Measurements from ENCODE around the gene MAPKBP1. TPM values are rescaled to one million over a fixed set of nuclear protein-coding genes. Genes with fewer than 3 reads are reported as not detected.

MAPKBP1 gene
- total RNA-seq, 4 donors from 2014 or later, result 18.2 to 54.6 (median 42.9) TPM

GRCh38 chr15:41797201-41797944 is 23.1 kb downstream of the MAPKBP1 start:
- Histone ChIP-seq H3K9me3 (no peaks in the 10 kb centered on the region), H3K36me3 (peaks cover 0 to 22% (median 18%) of the 10 kb centered on the region in 4 donors), H3K27me3 (no peaks in the 10 kb centered on the region), H3K27ac (replicated peaks in 1 of 4) (peak overlapping the region; percentile 26 to 59 (median 54)), H3K4me3 (no peak overlapping the region), H3K4me1 (peaks cover 29 to 76% (median 48%) of the 10 kb centered on the region in 4 donors)
- WGBS, result 83% methylated on average over 8 of the region's 8 CpGs
- intact Hi-C loops (cut with DNase I), result no loop called here
- DNase-seq (ENCODE audit: extremely low spot score), result no peak
- TF ChIP-seq POLR2A (IDR thresholded peaks at IDR 0.05; ENCODE audit: low read depth) (no peak), CTCF (IDR thresholded peaks at IDR 0.05) (no peak), POLR2AphosphoS5 (IDR thresholded peaks at IDR 0.05) (no peak), EP300 (IDR thresholded peaks at IDR 0.05) (no peak)

- no peak for DNase-seq (ENCODE audit: extremely low spot score)
- peak overlapping the region in 1 of 4 donors; percentile 25 for H3K27ac ChIP-seq (replicated peaks in 1 of 4)
- no peak for TF ChIP-seq POLR2A (IDR thresholded peaks at IDR 0.05; ENCODE audit: low read depth)
- no peak for TF ChIP-seq POLR2AphosphoS5 (IDR thresholded peaks at IDR 0.05)
- TF ChIP-seq EP300 (IDR thresholded peaks at IDR 0.05), result no peak
- TF ChIP-seq CTCF (IDR thresholded peaks at IDR 0.05), result no peak
- peaks cover 24 to 71% (median 49%) of the 10 kb centered on the region in 4 donors for H3K4me1 ChIP-seq
- H3K36me3 ChIP-seq, result peaks cover 0 to 22% (median 18%) of the 10 kb centered on the region in 4 donors
- H3K27me3 ChIP-seq, result no peaks in the 10 kb centered on the region
- no peak overlapping the region for H3K4me3 ChIP-seq
- WGBS, result 73% methylated on average over 9 of the region's 9 CpGs
- H3K9me3 ChIP-seq, result no peaks in the 10 kb centered on the region
- intact Hi-C loops (cut with DNase I), result no loop called here
Measured at GRCh38 chr15:41798607-41799487, 24.6 kb downstream of the MAPKBP1 start.

- Histone ChIP-seq H3K4me1 (peaks cover 29 to 72% (median 55%) of the 10 kb centered on the region in 4 donors), H3K9me3 (no peaks in the 10 kb centered on the region), H3K27ac (replicated peaks in 1 of 4) (no peak overlapping the region), H3K4me3 (no peak overlapping the region), H3K27me3 (no peaks in the 10 kb centered on the region), H3K36me3 (peaks cover 0 to 22% (median 18%) of the 10 kb centered on the region in 4 donors)
- intact Hi-C loops (cut with DNase I), result no loop called here
- no peak for DNase-seq (ENCODE audit: extremely low spot score)
- WGBS, result 88% methylated on average over 5 of the region's 5 CpGs
- no peak for TF ChIP-seq CTCF (IDR thresholded peaks at IDR 0.05)
- no peak for TF ChIP-seq POLR2A (IDR thresholded peaks at IDR 0.05; ENCODE audit: low read depth)
- no peak for TF ChIP-seq POLR2AphosphoS5 (IDR thresholded peaks at IDR 0.05)
- TF ChIP-seq EP300 (IDR thresholded peaks at IDR 0.05), result no peak
Measured at GRCh38 chr15:41799488-41799805, 25.2 kb downstream of the MAPKBP1 start.

GRCh38 chr15:41801185-41801584 is 26.9 kb downstream of the MAPKBP1 start:
- H3K4me1 ChIP-seq, result peaks cover 32 to 74% (median 61%) of the 10 kb centered on the region in 4 donors
- H3K36me3 ChIP-seq, result peaks cover 0 to 22% (median 18%) of the 10 kb centered on the region in 4 donors
- no peaks in the 10 kb centered on the region for H3K27me3 ChIP-seq
- WGBS, result 88% methylated on average over 3 of the region's 3 CpGs
- no peak for DNase-seq (ENCODE audit: extremely low spot score)
- no peaks in the 10 kb centered on the region for H3K9me3 ChIP-seq
- intact Hi-C loops (cut with DNase I), result no loop called here
- no peak overlapping the region for H3K4me3 ChIP-seq
- no peak for TF ChIP-seq POLR2AphosphoS5 (IDR thresholded peaks at IDR 0.05)
- no peak for TF ChIP-seq POLR2A (IDR thresholded peaks at IDR 0.05; ENCODE audit: low read depth)
- no peak for TF ChIP-seq EP300 (IDR thresholded peaks at IDR 0.05)
- no peak for TF ChIP-seq CTCF (IDR thresholded peaks at IDR 0.05)
- H3K27ac ChIP-seq (replicated peaks in 1 of 4), result peak overlapping the region in 1 of 4 donors; percentile 25

All from esophagus muscularis mucosa (tissue), 4 donors.